Neural cell (in vitro differentiated cells): Measurements from ENCODE around the gene CDIP1. TPM values are rescaled to one million over a fixed set of nuclear protein-coding genes. Genes with fewer than 3 reads are reported as not detected.
A peak's percentile ranks its signal among the peaks of the same experiment; 100 is the strongest.

ENCODE experiments used
- H2AFZ ChIP-seq: fragments of 200-600, 300-800 bp; sonication (generic), shearing (Covaris generic); 2 replicates; pipeline ENCODE4 v1.6.0; 2014; ENCODE audit warnings: low read depth, mild to moderate bottlenecking, antibody characterized with exemption, low read length, moderate library complexity
- H3F3A ChIP-seq: fragments of 200-600 bp; shearing (Covaris generic); 2 replicates; pipeline ENCODE4 v1.6.1; 2016; ENCODE audit warnings: mild to moderate bottlenecking, moderate library complexity, mixed read lengths, antibody characterized with exemption, low read length; ENCODE audit not compliant: insufficient read depth, poor library complexity, severe bottlenecking
- H3K27ac ChIP-seq: fragments of 200-600, 300-800 bp; sonication (generic), shearing (Covaris generic); 2 replicates; pipeline ENCODE4 v1.5.1; 2014; ENCODE audit warnings: mild to moderate bottlenecking, low read length, moderate library complexity
- H3K27me3 ChIP-seq: fragments of 300-800, 200-600 bp; sonication (generic), shearing (Covaris generic); 2 replicates; pipeline ENCODE4 v1.6.0; 2014; ENCODE audit warnings: mild to moderate bottlenecking, low read depth, low read length, moderate library complexity; ENCODE audit not compliant: insufficient read depth
- H3K36me3 ChIP-seq: fragments of 300-800, 200-600 bp; sonication (generic), shearing (Covaris generic); 2 replicates; pipeline ENCODE4 v1.5.1; 2014; ENCODE audit warnings: mild to moderate bottlenecking, antibody characterized with exemption, low read length, moderate library complexity; ENCODE audit not compliant: insufficient read depth
- H3K4me2 ChIP-seq: fragments of 300-800, 200-600 bp; sonication (generic), shearing (Covaris generic); 2 replicates; pipeline ENCODE4 v1.6.0; 2014; ENCODE audit warnings: mild to moderate bottlenecking, low read length
- H3K4me3 ChIP-seq: fragments of 300-800, 200-600 bp; sonication (generic), shearing (Covaris generic); 2 replicates; pipeline ENCODE4 v1.5.1; 2014; ENCODE audit warnings: mild to moderate bottlenecking, low read length, moderate library complexity
- H3K79me2 ChIP-seq: fragments of 200-600 bp; shearing (Covaris generic); replicated peaks from 2 replicates; pipeline ENCODE4 v1.6.0; 2014; ENCODE audit warnings: mild to moderate bottlenecking, low read length, moderate library complexity; ENCODE audit not compliant: insufficient read depth
- H3K9ac ChIP-seq: fragments of 300-800, 200-600 bp; sonication (generic), shearing (Covaris generic); 2 replicates; pipeline ENCODE4 v1.6.1; 2016; ENCODE audit warnings: mild to moderate bottlenecking, low read length, mixed read lengths
- H3K9me2 ChIP-seq: fragments of 200-600 bp; shearing (Covaris generic); 2 replicates; pipeline ENCODE4 v1.6.1; 2016; ENCODE audit warnings: mild to moderate bottlenecking, low read length, mixed read lengths; ENCODE audit not compliant: insufficient read depth
- H3K9me3 ChIP-seq: fragments of 200-600, 300-800 bp; sonication (generic), shearing (Covaris generic); 2 replicates; pipeline ENCODE4 v1.6.1; 2016; ENCODE audit warnings: mild to moderate bottlenecking, mixed run types, low read length, moderate library complexity, mixed read lengths
- H4K20me1 ChIP-seq: fragments of 200-600 bp; shearing (Covaris generic); 2 replicates; pipeline ENCODE4 v1.6.1; 2016; ENCODE audit warnings: mild to moderate bottlenecking, mixed run types; ENCODE audit not compliant: insufficient read depth
- CTCF ChIP-seq: fragments of 450-650 bp; IDR thresholded peaks from 2 replicates; pipeline ENCODE4 v1.5.1; 2014; ENCODE audit warnings: antibody characterized with exemption, mild to moderate bottlenecking, moderate library complexity; ENCODE audit not compliant: poor library complexity, severe bottlenecking
- EP300 ChIP-seq: fragments of 450-650 bp; conservative IDR thresholded peaks from 2 replicates; pipeline ENCODE4 v1.6.1; 2014; ENCODE audit warnings: antibody characterized with exemption, mild to moderate bottlenecking, moderate library complexity; ENCODE audit not compliant: poor library complexity, severe bottlenecking
- EZH2 ChIP-seq: fragments of 200-600, 300-800 bp; shearing (Covaris generic), sonication (generic); IDR thresholded peaks from 2 replicates; pipeline ENCODE4 v1.6.1; 2014; ENCODE audit warnings: antibody characterized with exemption, low read length, borderline replicate concordance, mild to moderate bottlenecking; ENCODE audit not compliant: insufficient read depth, poor library complexity, severe bottlenecking
- MXI1 ChIP-seq: fragments of 450-650 bp; conservative IDR thresholded peaks from 2 replicates; pipeline ENCODE4 v1.6.1; 2014; ENCODE audit warnings: antibody characterized with exemption, mild to moderate bottlenecking; ENCODE audit not compliant: poor library complexity, severe bottlenecking
- POLR2AphosphoS5 ChIP-seq: IDR thresholded peaks from 2 replicates; pipeline ENCODE4 v1.6.1; 2012
- RAD21 ChIP-seq: fragments of 450-650 bp; conservative IDR thresholded peaks from 2 replicates; pipeline ENCODE4 v1.6.1; 2014; ENCODE audit warnings: antibody characterized with exemption, mild to moderate bottlenecking, moderate library complexity
- REST ChIP-seq: IDR thresholded peaks from 2 replicates; pipeline ENCODE4 v1.6.1; 2012; ENCODE audit warnings: borderline replicate concordance
- SMC3 ChIP-seq: fragments of 450-650 bp; conservative IDR thresholded peaks from 2 replicates; pipeline ENCODE4 v1.6.1; 2014; ENCODE audit warnings: antibody characterized with exemption, mild to moderate bottlenecking, moderate library complexity; ENCODE audit not compliant: poor library complexity
- TAF1 ChIP-seq: IDR thresholded peaks from 2 replicates; pipeline ENCODE4 v1.6.1; 2012; ENCODE audit warnings: low read depth
- polyA minus RNA-seq: library from RNA; depleted of rRNA, polyadenylated mRNA; stranded (reverse); fragments of >200 nt; gene quantifications from 2 replicates; pipeline ENCODE4 v1.2.3, GENCODE V29; 2014
- polyA plus RNA-seq: library from polyadenylated mRNA; depleted of rRNA; stranded (reverse); fragments of >200 nt; gene quantifications from 2 replicates; pipeline ENCODE4 v1.2.3, GENCODE V29; 2014

CDIP1 gene
- polyA plus RNA-seq, result 16.4 and 18.8 TPM in 2 replicates
- polyA minus RNA-seq, result 15.3 and 18.8 TPM in 2 replicates

GRCh38 chr16:4538350-4539235, at the start of gene CDIP1:
CDIP1 (minus strand) TSS chr16:4538773; CDS start chr16:4514130, 24,643 bp downstream.
- Histone ChIP-seq H2AFZ (peak within 1 kb of the TSS; percentile 74), H3K36me3 (no peaks in the 10 kb centered on the region)
- TF ChIP-seq EP300 (peak; percentile 77), RAD21 (no peak), TAF1 (peak; percentile 62), EZH2 (no peak), POLR2AphosphoS5 (peak; percentile 98), MXI1 (peak; percentile 48), REST (peak; percentile 82), SMC3 (peak; percentile 29), CTCF (peak; percentile 41)

DNA sequence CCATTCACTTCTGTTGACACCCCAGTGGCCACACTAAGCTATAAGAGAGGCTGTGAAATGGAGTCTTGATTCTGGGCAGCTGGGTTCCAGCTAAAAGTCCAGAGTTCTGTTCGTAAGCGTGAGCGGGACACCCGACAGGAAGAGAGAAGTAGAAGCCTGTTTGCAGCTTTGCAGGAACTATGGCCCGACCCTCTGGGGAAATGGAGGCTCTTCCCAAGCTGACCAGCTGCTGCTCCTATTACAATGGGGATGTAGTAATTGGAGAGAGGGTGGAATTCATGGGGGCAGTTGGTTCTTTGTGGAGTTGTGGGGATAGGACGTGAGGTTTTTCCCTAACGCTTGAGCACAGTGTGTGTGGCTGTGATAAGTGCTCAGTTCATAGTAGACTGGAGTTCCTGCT, 47.7 kb upstream of the CDIP1 start:
- H4K20me1 ChIP-seq, result no peaks in the 10 kb centered on the region
- TF ChIP-seq POLR2AphosphoS5 (no peak), EZH2 (no peak), MXI1 (no peak), TAF1 (no peak), SMC3 (no peak), REST (no peak), RAD21 (no peak)
- no peak overlapping the region for H3K4me2 ChIP-seq
- H3K79me2 ChIP-seq, result no peaks in the 10 kb centered on the region
- no peak overlapping the region for H3K9ac ChIP-seq
- H3K9me2 ChIP-seq, result no peaks in the 10 kb centered on the region
- H3K4me3 ChIP-seq, result no peak overlapping the region
- no peaks in the 10 kb centered on the region for H3K9me3 ChIP-seq
- H3K27me3 ChIP-seq, result no peaks in the 10 kb centered on the region
- H3F3A ChIP-seq, result no peaks in the 10 kb centered on the region
- H2AFZ ChIP-seq, result no peak overlapping the region
- no peak overlapping the region for H3K27ac ChIP-seq
- H3K36me3 ChIP-seq, result no peaks in the 10 kb centered on the region

More at GRCh38 chr16:4538350-4539235, at the start of gene CDIP1:
- no peaks in the 10 kb centered on the region for H3K9me2 ChIP-seq
- peak within 1 kb of the TSS; percentile 44 for H3K4me2 ChIP-seq
- no peaks in the 10 kb centered on the region for H3K9me3 ChIP-seq
- peak within 1 kb of the TSS; percentile 85 for H3K27ac ChIP-seq
- H3K9ac ChIP-seq, result peak within 1 kb of the TSS; percentile 84
- H3F3A ChIP-seq, result no peaks in the 10 kb centered on the region
- H3K79me2 ChIP-seq, result peaks cover 30% of the 10 kb centered on the region
- peak within 1 kb of the TSS; percentile 99 for H3K4me3 ChIP-seq
- H3K27me3 ChIP-seq, result no peaks in the 10 kb centered on the region
- no peaks in the 10 kb centered on the region for H4K20me1 ChIP-seq
